ENCODE data around the gene ANKRD44. TPM values are rescaled to one million over a fixed set of nuclear protein-coding genes. Genes with fewer than 3 reads are reported as not detected.
A peak's percentile ranks its signal among the peaks of the same experiment; 100 is the strongest.

The ANKRD44 gene
- polyA plus RNA-seq, 2 of the 4 experiments (the other 2 are of a cell fraction): 0.97 to 5.9 TPM

GRCh38 chr2:196987649-196988364 is 322.8 kb downstream of the ANKRD44 start:
- peak; percentile 91 for FAIRE-seq
- peak overlapping the region; percentile 76 for H3K4me2 ChIP-seq
- peak; percentile 96 to 98 for ATAC-seq
- CTCF ChIA-PET: interaction anchor here (1.0 to 1.8 kb wide), 2 partner anchors 14 to 24 kb away, joined by 4 to 5 read pairs; no protein-coding TSS in a partner anchor
- POLR2A ChIA-PET: interaction anchor here (1.7 kb wide), 1 partner anchor 62 kb away, joined by 4 read pairs; no protein-coding TSS in a partner anchor
- H3K4me3 ChIP-seq: peak overlapping the region; percentile 1; the same call in 1 of the 3 replicates
- WGBS (ENCODE audit: missing lambda C conversion rate): 6% methylated on average over 6 of the region's 6 CpGs
- H3K9me3 ChIP-seq: no peaks in the 10 kb centered on the region
- peaks cover 17% of the 10 kb centered on the region for H3K4me1 ChIP-seq
- H3K27ac ChIP-seq: peak overlapping the region; percentile 70 to 72
- DNase-seq (ENCODE audit: low read depth in 1 of 2, low spot score in 1 of 2): peak; percentile 67 to 85
- TF ChIP-seq FOSL2 (IDR thresholded peaks at IDR 0.05): peak; percentile 61
- peak; percentile 93 for TF ChIP-seq FOSL2 (CRISPR knock-in tag; IDR thresholded peaks at IDR 0.05)
- no peak for TF ChIP-seq RFX5 (IDR thresholded peaks at IDR 0.05)
- TF ChIP-seq MAX (IDR thresholded peaks at IDR 0.05): 0 out of 2 replicates have a peak, but pooled peaks have one; percentile 36
- peak; percentile 30; the same call in 1 of the 2 replicates for TF ChIP-seq JUNB (IDR thresholded peaks at IDR 0.05)
- peak; percentile 91 for TF ChIP-seq MAFK (IDR thresholded peaks at IDR 0.05; ENCODE audit: partially characterized antibody)
- 0 out of 4 replicates have a peak, but pooled peaks of 1 of the 2 experiments have one; percentile 2 for TF ChIP-seq CEBPB (IDR thresholded peaks at IDR 0.05)
- no peak for TF ChIP-seq ZFP36 (IDR thresholded peaks at IDR 0.05; ENCODE audit: borderline replicate concordance, partially characterized antibody)
- TF ChIP-seq PHF8 (IDR thresholded peaks at IDR 0.05; ENCODE audit: borderline replicate concordance, low read depth): no peak

- ChIA-PET CTCF (interaction anchor here (1.8 kb wide), 1 partner anchor 25 kb away, joined by 5 read pairs; no protein-coding TSS in a partner anchor), POLR2A (interaction anchor here (1.7 kb wide), 1 partner anchor 62 kb away, joined by 4 read pairs; no protein-coding TSS in a partner anchor)
- DNase-seq (ENCODE audit: low read depth in 1 of 2, low spot score in 1 of 2) (no peak), ATAC-seq (no peak; a peak in 1 of 6 replicates), FAIRE-seq (no peak)
- Histone ChIP-seq H3K4me2 (peak overlapping the region; percentile 76), H3K4me3 (no peak overlapping the region), H3K9me3 (no peaks in the 10 kb centered on the region), H3K27ac (peak overlapping the region; percentile 70 to 72; a peak in 5 of 6 replicates), H3K4me1 (peaks cover 17% of the 10 kb centered on the region)
- TF ChIP-seq CEBPB (IDR thresholded peaks at IDR 0.05) (no peak), NFE2L2 (conservative IDR thresholded peaks at IDR 0.05; ENCODE audit: low read length) (no peak), EP300 (IDR thresholded peaks at IDR 0.05) (no peak), CHD4 (IDR thresholded peaks at IDR 0.05; ENCODE audit: borderline replicate concordance) (no peak), JUNB (IDR thresholded peaks at IDR 0.05) (no peak), RFX5 (IDR thresholded peaks at IDR 0.05) (no peak), HDAC2 (IDR thresholded peaks at IDR 0.05) (no peak), EHMT2 (IDR thresholded peaks at IDR 0.05; ENCODE audit: low read depth) (no peak), CBX8 (IDR thresholded peaks at IDR 0.05) (no peak), BHLHE40 (IDR thresholded peaks at IDR 0.05; ENCODE audit: low read depth, low read length) (no peak), HMGXB4 (CRISPR knock-in tag; IDR thresholded peaks at IDR 0.05; ENCODE audit: borderline replicate concordance) (no peak), RARB (CRISPR knock-in tag; IDR thresholded peaks at IDR 0.05) (no peak), CBX2 (IDR thresholded peaks at IDR 0.05; ENCODE audit: borderline replicate concordance, low read depth) (no peak), ZC3H11A (IDR thresholded peaks at IDR 0.05) (no peak), SREBF2 (IDR thresholded peaks at IDR 0.05) (no peak), FOSB (CRISPR knock-in tag; IDR thresholded peaks at IDR 0.05) (no peak), RCOR1 (IDR thresholded peaks at IDR 0.05; ENCODE audit: low read depth, low read length) (no peak), JUN (IDR thresholded peaks at IDR 0.05) (no peak), HOXB5 (CRISPR knock-in tag; IDR thresholded peaks at IDR 0.05) (no peak), FOXS1 (CRISPR knock-in tag; IDR thresholded peaks at IDR 0.05) (no peak)
- WGBS (ENCODE audit: missing lambda C conversion rate): 55% methylated on average over 1 of the region's 1 CpG
Measured at GRCh38 chr2:196987298-196987648, 323.3 kb downstream of the ANKRD44 start.

Data from A549 (cell line).